ENCODE results near the gene RPRD2.

Gene RPRD2

DNA sequence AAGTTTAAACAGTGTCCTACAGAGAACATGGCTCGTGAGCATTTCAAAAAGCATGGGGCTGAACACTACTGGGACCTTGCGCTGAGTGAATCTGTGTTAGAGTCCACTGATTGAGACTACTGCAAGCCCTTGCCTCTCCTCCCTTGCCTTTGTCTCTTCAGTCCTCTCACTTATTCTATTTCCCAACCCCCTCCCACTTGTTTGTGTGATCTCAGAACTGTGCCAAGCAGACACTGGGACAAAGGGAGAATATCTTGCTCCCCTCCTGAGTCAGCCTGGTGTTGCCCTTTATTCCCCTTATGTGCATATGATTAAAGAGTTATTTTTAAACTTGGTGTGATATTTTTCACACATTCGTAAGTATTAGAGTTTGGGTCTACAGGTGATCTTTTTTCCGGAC, 11.1 kb upstream of the RPRD2 start:
- no peak overlapping the region for H3K4me3 ChIP-seq (ENCODE audit: low read depth, low read length)
- no peak for DNase-seq (ENCODE audit: low read depth, low spot score)
- TF ChIP-seq, protein P1, sequence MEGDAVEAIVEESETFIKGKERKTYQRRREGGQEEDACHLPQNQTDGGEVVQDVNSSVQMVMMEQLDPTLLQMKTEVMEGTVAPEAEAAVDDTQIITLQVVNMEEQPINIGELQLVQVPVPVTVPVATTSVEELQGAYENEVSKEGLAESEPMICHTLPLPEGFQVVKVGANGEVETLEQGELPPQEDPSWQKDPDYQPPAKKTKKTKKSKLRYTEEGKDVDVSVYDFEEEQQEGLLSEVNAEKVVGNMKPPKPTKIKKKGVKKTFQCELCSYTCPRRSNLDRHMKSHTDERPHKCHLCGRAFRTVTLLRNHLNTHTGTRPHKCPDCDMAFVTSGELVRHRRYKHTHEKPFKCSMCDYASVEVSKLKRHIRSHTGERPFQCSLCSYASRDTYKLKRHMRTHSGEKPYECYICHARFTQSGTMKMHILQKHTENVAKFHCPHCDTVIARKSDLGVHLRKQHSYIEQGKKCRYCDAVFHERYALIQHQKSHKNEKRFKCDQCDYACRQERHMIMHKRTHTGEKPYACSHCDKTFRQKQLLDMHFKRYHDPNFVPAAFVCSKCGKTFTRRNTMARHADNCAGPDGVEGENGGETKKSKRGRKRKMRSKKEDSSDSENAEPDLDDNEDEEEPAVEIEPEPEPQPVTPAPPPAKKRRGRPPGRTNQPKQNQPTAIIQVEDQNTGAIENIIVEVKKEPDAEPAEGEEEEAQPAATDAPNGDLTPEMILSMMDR (IDR thresholded peaks at IDR 0.05; ENCODE audit: low read depth, low read length) = no peak
- in situ Hi-C loops (cut with HindIII; ENCODE audit: low sequenced_read_pairs) = no loop called here

DNA sequence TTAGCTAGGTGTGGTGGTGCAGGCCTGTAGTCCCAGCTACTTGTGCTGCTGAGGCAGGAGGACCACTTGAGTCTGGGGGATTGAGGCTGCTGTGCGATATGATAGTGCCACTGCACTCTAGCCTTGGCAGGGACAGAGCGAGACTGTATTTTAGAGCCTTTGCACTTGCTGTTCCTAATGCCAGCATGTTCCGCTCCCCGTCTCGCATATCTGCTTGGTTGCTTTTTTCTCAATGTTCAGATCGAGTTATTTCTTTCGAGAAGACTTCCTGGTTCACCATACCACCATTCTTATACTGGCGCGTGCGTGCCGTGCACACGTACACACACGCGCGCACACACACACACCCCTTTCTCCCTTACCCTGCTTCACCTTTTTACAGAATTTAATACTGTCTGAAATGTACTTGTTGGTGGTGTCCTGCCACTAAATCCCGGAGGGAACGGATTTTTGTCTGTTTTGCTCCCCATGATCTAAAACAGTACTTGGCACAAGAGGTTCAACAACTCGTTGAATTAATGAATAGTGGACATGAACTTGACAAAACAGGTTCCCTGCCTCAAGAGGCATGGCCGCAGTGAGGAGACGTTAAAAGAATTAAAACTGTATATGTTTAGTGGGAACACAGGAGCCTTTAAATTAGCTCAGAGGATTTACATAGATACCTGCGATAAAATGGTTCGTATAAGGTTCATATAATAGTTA, 1.1 kb upstream of the RPRD2 start:
- H3K4me3 ChIP-seq (ENCODE audit: low read depth, low read length) = peak overlapping the region; percentile 94
- in situ Hi-C loops (cut with HindIII; ENCODE audit: low sequenced_read_pairs) = no loop called here
- DNase-seq (ENCODE audit: low read depth, low spot score) = no peak
- TF ChIP-seq, protein P1 (IDR thresholded peaks at IDR 0.05; ENCODE audit: low read depth, low read length) = no peak

DNA sequence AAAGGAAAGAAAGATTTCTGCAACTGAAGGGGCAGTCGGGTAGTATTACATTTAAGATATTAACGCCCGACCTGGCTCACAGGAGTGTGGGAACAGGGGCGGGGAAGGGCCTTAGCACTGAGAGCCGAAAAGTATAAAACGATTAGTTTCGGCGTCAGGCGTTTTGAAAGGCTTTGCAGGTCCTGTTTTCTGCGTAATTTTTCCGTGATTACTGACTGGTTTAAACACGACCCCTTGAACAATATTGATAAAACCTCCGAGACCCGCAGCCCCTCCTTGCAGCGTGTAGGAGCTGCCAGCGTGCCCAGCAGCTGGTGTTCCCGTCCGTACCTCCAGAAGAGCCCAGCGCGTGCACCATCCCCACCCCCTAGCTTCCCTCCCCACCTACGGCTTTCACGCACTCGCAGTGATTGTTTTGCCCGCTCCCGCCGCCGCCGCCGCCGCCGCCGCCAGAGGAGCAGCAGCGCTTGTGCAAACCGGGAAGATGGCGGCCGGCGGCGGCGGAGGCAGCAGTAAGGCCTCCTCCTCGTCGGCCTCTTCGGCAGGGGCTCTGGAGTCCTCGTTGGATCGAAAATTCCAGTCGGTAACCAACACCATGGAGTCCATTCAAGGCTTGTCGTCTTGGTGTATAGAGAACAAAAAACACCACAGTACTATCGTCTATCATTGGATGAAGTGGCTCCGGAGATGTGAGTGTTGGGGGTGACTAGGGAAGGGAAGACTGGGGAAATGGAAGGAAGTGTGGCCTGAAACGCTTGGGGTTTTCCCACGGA, 470 bp downstream of the RPRD2 start:
- in situ Hi-C loops (cut with HindIII; ENCODE audit: low sequenced_read_pairs) = no loop called here
- TF ChIP-seq, protein P1 (IDR thresholded peaks at IDR 0.05; ENCODE audit: low read depth, low read length) = no peak

DNA sequence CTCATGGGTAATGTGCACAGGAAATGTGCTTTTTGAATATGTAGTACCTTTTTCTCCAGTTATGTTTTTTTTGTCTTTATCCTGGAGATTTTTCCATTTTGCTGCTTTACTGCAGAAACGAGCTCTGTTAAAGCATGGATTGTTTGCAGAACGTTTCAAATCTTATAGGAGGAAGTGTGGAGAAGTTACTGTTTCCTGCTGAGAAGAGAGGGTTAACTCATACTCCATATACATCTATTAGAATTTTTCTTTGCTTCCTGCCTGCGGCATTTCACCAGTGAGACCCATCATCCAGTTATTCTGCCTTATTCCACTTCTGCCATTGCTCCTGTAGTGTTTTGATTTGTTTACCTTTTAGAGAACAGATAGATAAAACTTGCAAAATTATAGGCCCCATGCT, 2.0 kb downstream of the RPRD2 start:
- DNase-seq (ENCODE audit: low read depth, low spot score) = no peak
- in situ Hi-C loops (cut with HindIII; ENCODE audit: low sequenced_read_pairs) = no loop called here
- peak overlapping the region; percentile 94 for H3K4me3 ChIP-seq (ENCODE audit: low read depth, low read length)
- TF ChIP-seq, protein P1 (IDR thresholded peaks at IDR 0.05; ENCODE audit: low read depth, low read length) = no peak

More for the DNA sequence above, 470 bp downstream of the RPRD2 start:
- peak overlapping the region; percentile 94 for H3K4me3 ChIP-seq (ENCODE audit: low read depth, low read length)
- peak; percentile 82 for DNase-seq (ENCODE audit: low read depth, low spot score)

DNA sequence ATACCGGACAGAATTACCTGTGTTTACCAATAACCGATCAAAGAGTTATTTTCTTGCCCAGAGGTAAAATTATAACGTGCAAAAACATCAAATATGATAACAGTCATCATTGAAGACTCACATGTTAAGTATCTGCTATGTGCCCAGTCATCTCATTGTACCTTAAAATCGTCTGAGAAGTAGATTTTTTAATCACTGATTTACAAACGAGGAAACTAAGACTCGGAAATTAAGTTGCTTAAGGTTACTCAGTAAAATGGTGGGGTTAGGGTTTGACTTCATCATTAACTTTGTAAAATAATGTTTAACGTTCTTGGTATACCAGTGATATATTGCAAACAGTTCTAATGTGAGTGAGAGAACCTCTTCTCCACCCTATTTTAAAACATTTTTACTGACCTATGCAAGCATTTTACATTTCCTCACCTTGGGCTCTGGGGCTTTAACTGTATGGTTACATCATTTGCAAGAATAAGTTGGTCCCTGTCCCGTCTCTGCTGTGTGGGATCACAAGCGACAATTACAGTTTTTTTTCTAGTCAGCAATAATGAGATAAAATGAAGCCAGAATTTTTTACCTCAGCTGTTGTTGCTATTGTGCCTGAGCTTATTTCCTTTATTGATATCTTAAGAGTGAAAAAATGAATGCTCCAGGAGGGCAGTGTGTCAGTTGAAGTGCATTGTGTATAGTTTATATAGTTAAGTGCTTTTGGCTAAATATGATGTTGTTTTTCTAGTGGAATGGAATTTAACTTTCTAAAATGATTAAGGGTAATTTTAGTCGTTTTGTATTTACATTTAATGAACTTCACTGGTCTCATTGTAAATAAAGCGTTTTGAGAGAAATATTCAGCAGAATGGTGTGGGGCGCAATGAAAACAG, 2.7 kb downstream of the RPRD2 start:
- in situ Hi-C loops (cut with HindIII; ENCODE audit: low sequenced_read_pairs) = no loop called here
- peak; percentile 18 for DNase-seq (ENCODE audit: low read depth, low spot score)
- TF ChIP-seq, protein P1 (IDR thresholded peaks at IDR 0.05; ENCODE audit: low read depth, low read length) = no peak

DNA sequence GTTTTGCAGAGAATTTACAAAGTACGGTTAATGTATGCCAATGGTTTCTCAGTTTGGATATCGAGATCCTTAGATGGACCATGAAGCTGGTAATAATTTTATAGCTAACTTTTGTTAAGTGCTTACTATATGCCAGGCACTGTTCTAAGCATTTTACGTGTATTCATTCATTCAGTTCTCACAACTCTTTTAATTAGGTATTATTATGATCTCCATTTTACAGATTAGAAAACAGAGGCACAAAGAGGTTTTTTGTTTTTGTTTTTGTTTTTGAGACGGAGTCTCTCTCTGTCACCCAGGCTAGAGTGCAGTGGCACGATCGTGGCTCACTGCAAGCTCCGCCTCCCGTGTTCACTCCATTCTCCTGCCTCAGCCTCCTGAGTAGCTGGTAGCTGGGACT, 7.2 kb downstream of the RPRD2 start:
- no peak for DNase-seq (ENCODE audit: low read depth, low spot score)
- in situ Hi-C loops (cut with HindIII; ENCODE audit: low sequenced_read_pairs) = no loop called here
- TF ChIP-seq, protein P1 (IDR thresholded peaks at IDR 0.05; ENCODE audit: low read depth, low read length) = no peak
- H3K4me3 ChIP-seq (ENCODE audit: low read depth, low read length) = no peak overlapping the region

More for the DNA sequence above, 2.7 kb downstream of the RPRD2 start:
- H3K4me3 ChIP-seq (ENCODE audit: low read depth, low read length) = peak overlapping the region; percentile 94

Measured in astrocyte of the spinal cord (primary cell).